Nephron (organoid): ENCODE results near the gene JAZF1.

Experiments used
- H3K27ac Mint-ChIP-seq, 3 experiments: 2 replicates each; pipeline ENCODE4 v1.8.0; 2020; ENCODE audit warnings: mixed read lengths in 3 of 3, mild to moderate bottlenecking in 2 of 3, moderate library complexity in 1 of 3
- H3K27me3 Mint-ChIP-seq: 2 replicates; pipeline ENCODE4 v1.8.0; 2021; ENCODE audit warnings: low read depth, mild to moderate bottlenecking, moderate library complexity, mixed read lengths
- H3K36me3 Mint-ChIP-seq: 2 replicates; pipeline ENCODE4 v1.8.0; 2020; ENCODE audit warnings: low read depth, mixed read lengths
- H3K4me1 Mint-ChIP-seq: 2 replicates; pipeline ENCODE4 v1.8.0; 2020; ENCODE audit warnings: mixed read lengths
- H3K4me3 Mint-ChIP-seq, 3 experiments: 2 replicates each; pipeline ENCODE4 v1.8.0; 2020; ENCODE audit warnings: mild to moderate bottlenecking in 3 of 3, mixed read lengths in 3 of 3, moderate library complexity in 2 of 3
- H3K9me3 Mint-ChIP-seq: 2 replicates; pipeline ENCODE4 v1.8.0; 2020; ENCODE audit warnings: mixed read lengths
- CTCF ChIP-seq, 3 experiments: fragments of 200-600 bp; sonication (generic); IDR thresholded peaks; one replicate each; pipeline ENCODE4 v1.5.0; 2021; ENCODE audit warnings: antibody characterized with exemption in 3 of 3; ENCODE audit not compliant: unreplicated experiment in 3 of 3

JAZF1 gene

GRCh38 chr7:28028471-28028870 is 152.1 kb downstream of the JAZF1 start:
- Mint-ChIP-seq H3K27me3 (peaks cover 6% of the 10 kb centered on the region), H3K36me3 (no peaks in the 10 kb centered on the region), H3K4me3 (no peak overlapping the region), H3K4me1 (peaks cover 37% of the 10 kb centered on the region), H3K27ac (peak overlapping the region in 1 of 3 experiments; percentile 69), H3K9me3 (no peaks in the 10 kb centered on the region)
- no peak for TF ChIP-seq CTCF (IDR thresholded peaks at IDR 0.05; ENCODE audit: unreplicated experiment in 3 of 3)

GRCh38 chr7:28026237-28026636 is 154.4 kb downstream of the JAZF1 start:
- peaks cover 3% of the 10 kb centered on the region for H3K27me3 Mint-ChIP-seq
- no peak for TF ChIP-seq CTCF (IDR thresholded peaks at IDR 0.05; ENCODE audit: unreplicated experiment in 3 of 3)
- H3K4me1 Mint-ChIP-seq: peaks cover 26% of the 10 kb centered on the region
- H3K27ac Mint-ChIP-seq: no peak overlapping the region
- no peaks in the 10 kb centered on the region for H3K9me3 Mint-ChIP-seq
- H3K36me3 Mint-ChIP-seq: no peaks in the 10 kb centered on the region
- H3K4me3 Mint-ChIP-seq: no peak overlapping the region

- no peak for TF ChIP-seq CTCF (IDR thresholded peaks at IDR 0.05; ENCODE audit: unreplicated experiment in 3 of 3)
- Mint-ChIP-seq H3K9me3 (no peaks in the 10 kb centered on the region), H3K27ac (no peak overlapping the region), H3K36me3 (no peaks in the 10 kb centered on the region), H3K27me3 (peaks cover 9% of the 10 kb centered on the region), H3K4me3 (no peak overlapping the region), H3K4me1 (peaks cover 21% of the 10 kb centered on the region)
These were observed 155.7 kb downstream of the JAZF1 start for GRCh38 chr7:28024786-28025334.

- Mint-ChIP-seq H3K9me3 (no peaks in the 10 kb centered on the region), H3K4me3 (no peak overlapping the region), H3K36me3 (no peaks in the 10 kb centered on the region), H3K4me1 (peaks cover 26% of the 10 kb centered on the region), H3K27me3 (peaks cover 9% of the 10 kb centered on the region), H3K27ac (peak overlapping the region in 1 of 3 experiments; percentile 2)
- peak; percentile 88 to 92 (median 90) for TF ChIP-seq CTCF (IDR thresholded peaks at IDR 0.05; ENCODE audit: unreplicated experiment in 3 of 3)
These were observed 160.2 kb downstream of the JAZF1 start for GRCh38 chr7:28020302-28020940.

GRCh38 chr7:28018856-28019465 is 161.6 kb downstream of the JAZF1 start:
- H3K9me3 Mint-ChIP-seq: peaks cover 6% of the 10 kb centered on the region
- peaks cover 8% of the 10 kb centered on the region for H3K36me3 Mint-ChIP-seq
- H3K27ac Mint-ChIP-seq: peak overlapping the region in 1 of 3 experiments; percentile 58
- H3K4me3 Mint-ChIP-seq: no peak overlapping the region
- H3K27me3 Mint-ChIP-seq: peaks cover 9% of the 10 kb centered on the region
- TF ChIP-seq CTCF (IDR thresholded peaks at IDR 0.05; ENCODE audit: unreplicated experiment in 3 of 3): no peak
- peaks cover 26% of the 10 kb centered on the region for H3K4me1 Mint-ChIP-seq
